H7 (cell line): ENCODE measurements around the gene VTI1A. TPM values are rescaled to one million over a fixed set of nuclear protein-coding genes. Genes with fewer than 3 reads are reported as not detected.

Experiments
- DNase-seq: peaks from one replicate; pipeline ENCODE4 v3.0.0; 2012
- H3K27me3 ChIP-seq: 2 replicates; pipeline ENCODE4 v1.6.0; 2011; ENCODE audit warnings: mild to moderate bottlenecking, low read length; ENCODE audit not compliant: control insufficient read depth, insufficient read depth
- H3K36me3 ChIP-seq: replicated peaks from 2 replicates; pipeline ENCODE4 v1.5.1; 2011; ENCODE audit warnings: low read length; ENCODE audit not compliant: control insufficient read depth, insufficient read depth
- H3K4me3 ChIP-seq: 2 replicates; pipeline ENCODE4 v1.5.1; 2011; ENCODE audit warnings: low read depth, mild to moderate bottlenecking, control low read depth, low read length, moderate library complexity; ENCODE audit not compliant: insufficient read depth
- total RNA-seq: library from RNA; depleted of rRNA; stranded (reverse); fragments of >200 nt; shearing (Covaris generic); gene quantifications from 2 replicates; pipeline ENCODE4 v1.2.3, GENCODE V29; 2014

Gene VTI1A
- total RNA-seq, 1 experiment from 2014 or later: 13.9 TPM

- Histone ChIP-seq H3K36me3 (no peaks in the 10 kb centered on the region), H3K4me3 (no peak overlapping the region), H3K27me3 (peaks cover 3% of the 10 kb centered on the region; the same call in 1 of the 2 replicates)
- DNase-seq: peak; percentile 49
These were observed 384.8 kb downstream of the VTI1A start for GRCh38 chr10:112831859-112832258.

- H3K36me3 ChIP-seq: no peaks in the 10 kb centered on the region
- H3K4me3 ChIP-seq: no peak overlapping the region
- H3K27me3 ChIP-seq: peaks cover 3% of the 10 kb centered on the region; the same call in 1 of the 2 replicates
- peak; percentile 89 for DNase-seq
These were observed 385.4 kb downstream of the VTI1A start for GRCh38 chr10:112832361-112832878.

- no peak overlapping the region for H3K4me3 ChIP-seq
- H3K27me3 ChIP-seq: peaks cover 3% of the 10 kb centered on the region; the same call in 1 of the 2 replicates
- no peak for DNase-seq
- H3K36me3 ChIP-seq: no peaks in the 10 kb centered on the region
These were observed 385.9 kb downstream of the VTI1A start for GRCh38 chr10:112832959-112833358.

GRCh38 chr10:112834751-112835181 lies 387.8 kb downstream of the VTI1A start:
- Histone ChIP-seq H3K27me3 (peaks cover 3% of the 10 kb centered on the region), H3K36me3 (no peaks in the 10 kb centered on the region), H3K4me3 (no peak overlapping the region)
- DNase-seq: no peak

GRCh38 chr10:112835217-112835715 lies 388.3 kb downstream of the VTI1A start:
- H3K4me3 ChIP-seq: no peak overlapping the region
- DNase-seq: no peak
- H3K27me3 ChIP-seq: peaks cover 3% of the 10 kb centered on the region
- no peaks in the 10 kb centered on the region for H3K36me3 ChIP-seq

GRCh38 chr10:112835944-112836451 lies 389.0 kb downstream of the VTI1A start:
- Histone ChIP-seq H3K4me3 (no peak overlapping the region), H3K27me3 (peaks cover 3% of the 10 kb centered on the region), H3K36me3 (no peaks in the 10 kb centered on the region)
- no peak for DNase-seq

- peak; percentile 77 for DNase-seq
- Histone ChIP-seq H3K4me3 (no peak overlapping the region), H3K36me3 (no peaks in the 10 kb centered on the region), H3K27me3 (peaks cover 3% of the 10 kb centered on the region)
These were observed 391.9 kb downstream of the VTI1A start for GRCh38 chr10:112838784-112839481.

- Histone ChIP-seq H3K36me3 (no peaks in the 10 kb centered on the region), H3K4me3 (no peak overlapping the region), H3K27me3 (no peaks in the 10 kb centered on the region; the same call in 1 of the 2 replicates)
- no peak for DNase-seq
These were observed 393.1 kb downstream of the VTI1A start for GRCh38 chr10:112839928-112840654.

- DNase-seq: no peak
- H3K4me3 ChIP-seq: no peak overlapping the region
- H3K36me3 ChIP-seq: no peaks in the 10 kb centered on the region
- H3K27me3 ChIP-seq: no peaks in the 10 kb centered on the region; the same call in 1 of the 2 replicates
These were observed 394.5 kb downstream of the VTI1A start for GRCh38 chr10:112841549-112841948.

GRCh38 chr10:112842832-112843360 lies 395.9 kb downstream of the VTI1A start:
- Histone ChIP-seq H3K27me3 (no peaks in the 10 kb centered on the region; the same call in 1 of the 2 replicates), H3K4me3 (no peak overlapping the region), H3K36me3 (no peaks in the 10 kb centered on the region)
- no peak for DNase-seq

GRCh38 chr10:112843623-112844022 lies 396.6 kb downstream of the VTI1A start:
- H3K27me3 ChIP-seq: no peaks in the 10 kb centered on the region; the same call in 1 of the 2 replicates
- DNase-seq: no peak
- H3K4me3 ChIP-seq: no peak overlapping the region
- H3K36me3 ChIP-seq: no peaks in the 10 kb centered on the region

- DNase-seq: no peak
- Histone ChIP-seq H3K4me3 (no peak overlapping the region), H3K27me3 (no peaks in the 10 kb centered on the region; the same call in 1 of the 2 replicates), H3K36me3 (no peaks in the 10 kb centered on the region)
These were observed 397.9 kb downstream of the VTI1A start for GRCh38 chr10:112844681-112845544.

- no peak for DNase-seq
These were observed 400.8 kb downstream of the VTI1A start for GRCh38 chr10:112847778-112848177.

GRCh38 chr10:112848228-112848627 lies 401.2 kb downstream of the VTI1A start:
- Histone ChIP-seq H3K27me3 (no peaks in the 10 kb centered on the region), H3K36me3 (no peaks in the 10 kb centered on the region), H3K4me3 (no peak overlapping the region)
- DNase-seq: peak; percentile 5

More at GRCh38 chr10:112847778-112848177, 400.8 kb downstream of the VTI1A start:
- no peak overlapping the region for H3K4me3 ChIP-seq
- no peaks in the 10 kb centered on the region for H3K36me3 ChIP-seq
- H3K27me3 ChIP-seq: no peaks in the 10 kb centered on the region
